ENCODE results near the gene RALGPS2. TPM values are rescaled to one million over a fixed set of nuclear protein-coding genes. Genes with fewer than 3 reads are reported as not detected.

Gene RALGPS2
- total RNA-seq, 1 donor from 2014 or later: 7.5 TPM

DNA sequence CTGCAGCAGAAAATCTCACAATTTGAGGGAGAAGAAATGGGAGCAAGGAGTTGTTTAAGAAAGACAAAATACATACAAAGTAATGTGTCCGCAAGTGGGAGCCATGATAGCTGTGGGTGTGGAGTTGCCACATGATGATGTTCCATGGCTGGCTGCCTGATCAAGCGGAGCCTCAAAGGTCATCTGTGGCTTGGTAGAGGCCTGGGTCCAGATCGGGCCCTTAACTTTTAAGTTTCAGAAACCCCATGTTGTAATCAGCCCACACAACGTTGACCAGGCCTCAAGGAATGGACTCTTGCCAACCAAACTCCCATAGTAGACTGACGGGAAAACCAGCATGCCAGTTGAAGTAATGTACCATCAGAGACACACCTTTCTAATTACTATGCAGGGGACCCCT lies 210.6 kb downstream of the RALGPS2 start:
- Histone ChIP-seq H3K27me3 (ENCODE audit: low read depth) (no peaks in the 10 kb centered on the region), H3K27ac (replicated peaks) (peak overlapping the region; percentile 89), H3K9me3 (replicated peaks) (no peaks in the 10 kb centered on the region), H3K4me1 (peaks cover 72% of the 10 kb centered on the region), H3K36me3 (no peaks in the 10 kb centered on the region), H3K4me3 (no peak overlapping the region)
- intact Hi-C loops (cut with micrococcal nuclease): no loop called here
- DNase-seq: no peak
- no peak for TF ChIP-seq CTCF (IDR thresholded peaks at IDR 0.05; ENCODE audit: borderline replicate concordance)

GRCh38 chr1:178937695-178938094 lies 212.7 kb downstream of the RALGPS2 start:
- peaks cover 56% of the 10 kb centered on the region for H3K4me1 ChIP-seq
- no peak for TF ChIP-seq CTCF (IDR thresholded peaks at IDR 0.05; ENCODE audit: borderline replicate concordance)
- H3K4me3 ChIP-seq: no peak overlapping the region
- intact Hi-C loops (cut with micrococcal nuclease): no loop called here
- H3K27me3 ChIP-seq (ENCODE audit: low read depth): no peaks in the 10 kb centered on the region
- H3K9me3 ChIP-seq (replicated peaks): no peaks in the 10 kb centered on the region
- DNase-seq: no peak
- peak overlapping the region; percentile 90 for H3K27ac ChIP-seq (replicated peaks)
- H3K36me3 ChIP-seq: no peaks in the 10 kb centered on the region

GRCh38 chr1:178938101-178938958 lies 213.3 kb downstream of the RALGPS2 start:
- no peak for TF ChIP-seq CTCF (IDR thresholded peaks at IDR 0.05; ENCODE audit: borderline replicate concordance)
- peak overlapping the region; percentile 90 for H3K27ac ChIP-seq (replicated peaks)
- no peaks in the 10 kb centered on the region for H3K27me3 ChIP-seq (ENCODE audit: low read depth)
- H3K36me3 ChIP-seq: no peaks in the 10 kb centered on the region
- intact Hi-C loops (cut with micrococcal nuclease): no loop called here
- no peaks in the 10 kb centered on the region for H3K9me3 ChIP-seq (replicated peaks)
- H3K4me1 ChIP-seq: peaks cover 50% of the 10 kb centered on the region
- no peak for DNase-seq
- peak overlapping the region; percentile 34 for H3K4me3 ChIP-seq

DNA sequence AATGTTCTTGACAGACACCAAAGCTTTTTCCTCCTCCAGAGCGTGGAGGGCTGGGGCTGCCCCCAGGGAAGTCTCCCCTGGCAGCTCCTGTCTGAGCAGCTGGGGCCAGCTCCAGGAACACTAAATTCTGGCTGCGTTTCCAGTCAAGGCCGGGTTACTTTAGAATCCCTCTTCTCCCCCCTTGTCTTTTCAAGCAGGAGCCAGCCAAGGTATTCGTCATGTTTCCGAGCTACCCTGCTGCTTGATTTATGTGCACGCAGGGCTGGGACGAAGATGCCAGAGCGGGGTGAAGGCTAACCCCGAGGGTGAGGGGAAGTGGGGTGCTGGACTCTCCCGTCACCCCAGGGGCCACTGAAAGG lies 213.9 kb downstream of the RALGPS2 start:
- intact Hi-C loops (cut with micrococcal nuclease): no loop called here
- peak; percentile 81 for DNase-seq

GRCh38 chr1:178939338-178940067 lies 214.5 kb downstream of the RALGPS2 start:
- Histone ChIP-seq H3K27me3 (ENCODE audit: low read depth) (no peaks in the 10 kb centered on the region), H3K9me3 (replicated peaks) (no peaks in the 10 kb centered on the region), H3K36me3 (no peaks in the 10 kb centered on the region), H3K4me3 (peak overlapping the region; percentile 34), H3K27ac (replicated peaks) (peak overlapping the region; percentile 90), H3K4me1 (peaks cover 38% of the 10 kb centered on the region)
- intact Hi-C loops (cut with micrococcal nuclease): no loop called here
- DNase-seq: no peak
- no peak for TF ChIP-seq CTCF (IDR thresholded peaks at IDR 0.05; ENCODE audit: borderline replicate concordance)

More for the DNA sequence above, 213.9 kb downstream of the RALGPS2 start:
- no peaks in the 10 kb centered on the region for H3K27me3 ChIP-seq (ENCODE audit: low read depth)
- peak overlapping the region; percentile 90 for H3K27ac ChIP-seq (replicated peaks)
- no peaks in the 10 kb centered on the region for H3K9me3 ChIP-seq (replicated peaks)
- TF ChIP-seq CTCF (IDR thresholded peaks at IDR 0.05; ENCODE audit: borderline replicate concordance): no peak
- peaks cover 44% of the 10 kb centered on the region for H3K4me1 ChIP-seq
- H3K36me3 ChIP-seq: no peaks in the 10 kb centered on the region
- H3K4me3 ChIP-seq: peak overlapping the region; percentile 34

Data from left ventricle myocardium inferior (tissue), 1 donor.